GM12878 (cell line): ENCODE data around the gene CSMD2. TPM values are rescaled to one million over a fixed set of nuclear protein-coding genes. Genes with fewer than 3 reads are reported as not detected.

ENCODE experiments used
- ATAC-seq: fragments of 200-7000 bp; cut with Tn5 transposase; 3 replicates; pipeline ENCODE4 v1.9.1; 2020; ENCODE audit warnings: mild to moderate bottlenecking, moderate library complexity
- BruUV-seq: library from RNA; stranded (reverse); fragments of 400-500 nt; replicated peaks from 2 replicates; lab custom pipeline; 2021; lab: Mats Ljungman, UMichigan
- CTCF ChIA-PET: fragments of 300-600 bp; sonication (Branson Sonifier 250); formaldehyde crosslinking; extraction: SDS; loops from one replicate; lab custom pipeline; 2021; ENCODE audit warnings: inconsistent platforms; lab: Yijun Ruan, JAX
- POLR2A ChIA-PET: fragments of 350-600 bp; formaldehyde crosslinking; extraction: SDS; loops from one replicate; lab custom pipeline; 2021; ENCODE audit warnings: inconsistent platforms; lab: Charles Lee
- RAD21 ChIA-PET: fragments of 300-600 bp; sonication (Branson Sonifier 250); formaldehyde crosslinking; loops from one replicate; lab custom pipeline; 2023; ENCODE audit warnings: antibody characterized with exemption; ENCODE audit not compliant: unreplicated experiment; lab: Charles Lee
- SMC1A ChIA-PET: fragments of 300-600 bp; sonication (Branson Sonifier 250); formaldehyde crosslinking; loops from one replicate; lab custom pipeline; 2023; ENCODE audit not compliant: unreplicated experiment, uncharacterized antibody; lab: Charles Lee
- DNase-seq: peaks from one replicate; pipeline ENCODE4 v3.0.0-alpha.2; 2011; ENCODE audit warnings: low read depth, low spot score
- FAIRE-seq: peaks from 3 replicates; lab custom pipeline; 2011; peaks lifted over from hg19 to GRCh38; lab: Jason Lieb, UNC
- H2AFZ ChIP-seq: 2 replicates; pipeline ENCODE4 v1.6.0; 2011; ENCODE audit warnings: low read depth, low read length, control low read depth; ENCODE audit not compliant: control insufficient read depth
- H3K27ac ChIP-seq: 2 replicates; pipeline ENCODE4 v1.5.1; 2011; ENCODE audit warnings: control low read depth; ENCODE audit not compliant: control insufficient read depth, insufficient read depth
- H3K27me3 ChIP-seq, 2 experiments: replicated peaks in 1 of 2; 2 replicates each; pipeline versions ENCODE4 v1.6.0 to v1.6.1; 2011; ENCODE audit warnings: low read length in 1 of 2; ENCODE audit not compliant: control insufficient read depth in 2 of 2, insufficient read depth in 2 of 2
- H3K36me3 ChIP-seq, 2 experiments: 2 replicates each; pipeline ENCODE4 v1.5.1; 2011; ENCODE audit warnings: low read length in 1 of 2; ENCODE audit not compliant: control insufficient read depth in 2 of 2, insufficient read depth in 2 of 2
- H3K4me1 ChIP-seq: 2 replicates; pipeline ENCODE4 v1.6.1; 2011; ENCODE audit warnings: mild to moderate bottlenecking, low read length, moderate library complexity, mixed read lengths; ENCODE audit not compliant: control insufficient read depth, insufficient read depth
- H3K4me2 ChIP-seq: 2 replicates; pipeline ENCODE4 v1.6.0; 2011; ENCODE audit warnings: control low read depth; ENCODE audit not compliant: control insufficient read depth, insufficient read depth
- H3K4me3 ChIP-seq: fragments of 200-600 bp; sonication (generic); 2 replicates; pipeline ENCODE4 v1.5.1; 2016
- H3K79me2 ChIP-seq: 2 replicates; pipeline ENCODE4 v1.6.0; 2011; ENCODE audit warnings: low read length; ENCODE audit not compliant: control insufficient read depth, insufficient read depth
- H3K9ac ChIP-seq: 2 replicates; pipeline ENCODE4 v1.8.0; 2011; ENCODE audit warnings: low read length, control low read depth, mixed read lengths; ENCODE audit not compliant: control insufficient read depth, insufficient read depth
- H3K9me3 ChIP-seq: replicated peaks from 3 replicates; pipeline ENCODE4 v1.5.1; 2011; ENCODE audit warnings: mild to moderate bottlenecking, low read length; ENCODE audit not compliant: control insufficient read depth, insufficient read depth
- H4K20me1 ChIP-seq: 2 replicates; pipeline ENCODE4 v1.6.0; 2011; ENCODE audit not compliant: control insufficient read depth, insufficient read depth
- CBX3 ChIP-seq: fragments of 200-600 bp; sonication (generic); IDR thresholded peaks from 2 replicates; pipeline ENCODE4 v1.6.1; 2016; ENCODE audit warnings: low read depth, borderline replicate concordance
- EP300 ChIP-seq, 2 experiments: fragments of 150-350 bp in 1 of 2; IDR thresholded peaks; 2 replicates each; pipeline ENCODE4 v1.6.1; 2011 to 2012; ENCODE audit warnings: low read depth in 2 of 2, low read length in 2 of 2, borderline replicate concordance in 1 of 2, improper control_type of control experiment in 1 of 2, inconsistent platforms in 1 of 2; ENCODE audit not compliant: control insufficient read depth in 1 of 2
- FOS ChIP-seq: IDR thresholded peaks from 3 replicates; pipeline ENCODE4 v1.6.1; 2011; ENCODE audit warnings: borderline replicate concordance; ENCODE audit not compliant: insufficient read length; ENCODE audit errors: extremely low read depth
- KAT2A ChIP-seq: conservative IDR thresholded peaks from 2 replicates; pipeline ENCODE4 v1.6.1; 2011; ENCODE audit warnings: low read depth, low read length; ENCODE audit not compliant: control insufficient read depth
- MEF2A ChIP-seq: IDR thresholded peaks from 2 replicates; pipeline ENCODE4 v1.6.1; 2011; ENCODE audit warnings: low read depth, mild to moderate bottlenecking, low read length, moderate library complexity; ENCODE audit not compliant: insufficient read depth
- RCOR1 ChIP-seq: conservative IDR thresholded peaks from 2 replicates; pipeline ENCODE4 v1.6.1; 2012; ENCODE audit warnings: low read depth, low read length, improper control_type of control experiment
- SRF ChIP-seq, 2 experiments: IDR thresholded peaks; 2 replicates each; pipeline ENCODE4 v1.6.1; 2011; ENCODE audit warnings: low read depth in 2 of 2, low read length in 2 of 2, mild to moderate bottlenecking in 1 of 2, moderate library complexity in 1 of 2
- SUPT20H ChIP-seq: IDR thresholded peaks from 2 replicates; pipeline ENCODE4 v1.6.1; 2011; ENCODE audit warnings: low read depth, mild to moderate bottlenecking, low read length, moderate library complexity, borderline replicate concordance; ENCODE audit not compliant: control insufficient read depth
- ZZZ3 ChIP-seq: IDR thresholded peaks from 2 replicates; pipeline ENCODE4 v1.6.1; 2011; ENCODE audit warnings: low read depth; ENCODE audit not compliant: control insufficient read depth, insufficient read length
- WGBS: methylation state at CpG from one replicate; pipeline ENCODE4 v1.1.6; 2016; ENCODE audit warnings: low lambda C conversion rate; ENCODE audit not compliant: insufficient replicate concordance, insufficient coverage; ENCODE audit errors: missing lambda C conversion rate; 5-methylcytosine and 5-hydroxymethylcytosine counted together
- in situ Hi-C: fragments of 300-500 bp; cut with MboI; formaldehyde crosslinking; loops from 9 replicates; pipeline ENCODE4 v1.14.3; 2018; ENCODE audit warnings: mixed read lengths
- intact Hi-C: fragments of 100-400 bp; cut with micrococcal nuclease; formaldehyde crosslinking; loops from one replicate; pipeline ENCODE4 v1.14.2; 2022; ENCODE audit not compliant: unreplicated experiment
- polyA plus RNA-seq, 11 experiments: library from polyadenylated mRNA; depleted of rRNA in 4 of 11; unstranded in 6 of 11; stranded (reverse) in 5 of 11; fragments of >200 nt; fragmentation: Nextera tagmentation in 4 of 11; fragmentation: Illumina TruSeq in 1 of 11; extraction: Ambion mirVana in 4 of 11; extraction: Trizol in 1 of 11; gene quantifications; 1 replicate in 1 of 11; 2 replicates in 10 of 11; pipeline versions ENCODE4 v1.2.1 to v1.2.3, GENCODE V29; 2011 to 2016; ENCODE audit warnings: inconsistent platforms in 2 of 11, missing spikeins in 2 of 11, low read depth in 1 of 11
- total RNA-seq, 4 experiments: library from RNA; depleted of rRNA in 3 of 4; stranded (reverse); fragments of >200 nt in 3 of 4; fragmentation: Illumina TruSeq in 1 of 4; extraction: Trizol in 1 of 4; gene quantifications; 2 replicates each; pipeline versions ENCODE4 v1.2.1 to v1.2.3, GENCODE V29; 2013 to 2021
- TF ChIP-seq, protein P1 (sequence below): fragments of 450-650 bp; IDR thresholded peaks from 2 replicates; pipeline ENCODE4 v1.6.1; 2017; ENCODE audit warnings: antibody characterized with exemption, mild to moderate bottlenecking, moderate library complexity
- TF ChIP-seq, protein P2 (sequence below): fragments of 450-650 bp; IDR thresholded peaks from 2 replicates; pipeline ENCODE4 v1.6.1; 2016; ENCODE audit warnings: mild to moderate bottlenecking
- TF ChIP-seq, protein P3 (sequence below): fragments of 450-650 bp; IDR thresholded peaks from 2 replicates; pipeline ENCODE4 v1.6.1; 2018; ENCODE audit warnings: mild to moderate bottlenecking, low read depth, moderate library complexity; ENCODE audit not compliant: partially characterized antibody

Gene CSMD2
- total and polyA plus RNA-seq, 10 of the 15 experiments (the other 5 are each of a cell fraction or from before 2014, with no cell fraction given) = under 0.01 TPM; not detected in 9

DNA sequence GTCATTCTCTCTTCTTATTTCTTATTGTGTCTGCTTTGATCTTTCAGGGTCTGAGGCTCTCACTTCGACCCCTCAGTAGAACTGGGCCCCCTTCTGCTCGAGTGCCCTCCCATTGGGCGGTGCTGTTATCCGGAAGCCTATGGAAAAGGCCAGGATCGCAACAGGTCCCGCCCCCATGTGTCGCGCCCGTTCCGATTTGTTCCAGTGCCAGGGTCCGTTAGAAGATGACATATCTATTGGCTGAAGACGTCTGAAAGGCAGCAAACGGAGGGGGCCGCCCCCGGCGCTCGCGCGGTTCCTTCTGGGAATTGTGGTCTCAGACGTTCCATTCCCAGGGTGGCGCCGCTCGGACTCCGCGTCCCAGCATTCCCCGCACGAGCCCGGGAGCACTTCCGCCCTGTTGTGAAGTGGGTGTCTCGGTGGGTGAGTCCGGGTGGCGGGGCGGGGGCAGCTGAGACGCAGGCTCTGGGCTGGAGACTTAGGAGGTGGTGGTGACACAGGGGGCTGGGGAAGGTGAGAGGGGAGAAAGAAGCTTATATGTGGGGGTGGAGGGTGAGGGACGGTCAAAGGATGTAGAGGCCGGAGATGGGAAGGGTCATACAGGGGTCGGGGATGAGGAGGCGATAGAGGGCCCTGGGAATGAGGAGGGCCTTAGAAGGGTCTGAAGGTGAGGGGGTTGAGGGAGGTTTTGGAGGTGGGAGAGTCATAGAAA lies 692.6 kb downstream of the CSMD2 start, which contains the start of gene ZSCAN20:
ZSCAN20 (plus strand) TSS at position 377 of the 712 bp plus-strand sequence. CDS start 6,644 bp downstream, outside the sequence.
- intact Hi-C loops = loop anchor here (1.0 to 5.0 kb wide), 2 partner anchors 140 to 345 kb away; no protein-coding TSS in a partner anchor
- no peak for TF ChIP-seq RCOR1
- TF ChIP-seq EP300 (IDR thresholded peaks at IDR 0.05; ENCODE audit: borderline replicate concordance in 1 of 2, control insufficient read depth in 1 of 2, low read depth in 2 of 2, low read length in 2 of 2) = no peak
- no peak for TF ChIP-seq KAT2A
- TF ChIP-seq, protein P1, sequence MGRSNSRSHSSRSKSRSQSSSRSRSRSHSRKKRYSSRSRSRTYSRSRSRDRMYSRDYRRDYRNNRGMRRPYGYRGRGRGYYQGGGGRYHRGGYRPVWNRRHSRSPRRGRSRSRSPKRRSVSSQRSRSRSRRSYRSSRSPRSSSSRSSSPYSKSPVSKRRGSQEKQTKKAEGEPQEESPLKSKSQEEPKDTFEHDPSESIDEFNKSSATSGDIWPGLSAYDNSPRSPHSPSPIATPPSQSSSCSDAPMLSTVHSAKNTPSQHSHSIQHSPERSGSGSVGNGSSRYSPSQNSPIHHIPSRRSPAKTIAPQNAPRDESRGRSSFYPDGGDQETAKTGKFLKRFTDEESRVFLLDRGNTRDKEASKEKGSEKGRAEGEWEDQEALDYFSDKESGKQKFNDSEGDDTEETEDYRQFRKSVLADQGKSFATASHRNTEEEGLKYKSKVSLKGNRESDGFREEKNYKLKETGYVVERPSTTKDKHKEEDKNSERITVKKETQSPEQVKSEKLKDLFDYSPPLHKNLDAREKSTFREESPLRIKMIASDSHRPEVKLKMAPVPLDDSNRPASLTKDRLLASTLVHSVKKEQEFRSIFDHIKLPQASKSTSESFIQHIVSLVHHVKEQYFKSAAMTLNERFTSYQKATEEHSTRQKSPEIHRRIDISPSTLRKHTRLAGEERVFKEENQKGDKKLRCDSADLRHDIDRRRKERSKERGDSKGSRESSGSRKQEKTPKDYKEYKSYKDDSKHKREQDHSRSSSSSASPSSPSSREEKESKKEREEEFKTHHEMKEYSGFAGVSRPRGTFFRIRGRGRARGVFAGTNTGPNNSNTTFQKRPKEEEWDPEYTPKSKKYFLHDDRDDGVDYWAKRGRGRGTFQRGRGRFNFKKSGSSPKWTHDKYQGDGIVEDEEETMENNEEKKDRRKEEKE = no peak
- TF ChIP-seq, protein P2, sequence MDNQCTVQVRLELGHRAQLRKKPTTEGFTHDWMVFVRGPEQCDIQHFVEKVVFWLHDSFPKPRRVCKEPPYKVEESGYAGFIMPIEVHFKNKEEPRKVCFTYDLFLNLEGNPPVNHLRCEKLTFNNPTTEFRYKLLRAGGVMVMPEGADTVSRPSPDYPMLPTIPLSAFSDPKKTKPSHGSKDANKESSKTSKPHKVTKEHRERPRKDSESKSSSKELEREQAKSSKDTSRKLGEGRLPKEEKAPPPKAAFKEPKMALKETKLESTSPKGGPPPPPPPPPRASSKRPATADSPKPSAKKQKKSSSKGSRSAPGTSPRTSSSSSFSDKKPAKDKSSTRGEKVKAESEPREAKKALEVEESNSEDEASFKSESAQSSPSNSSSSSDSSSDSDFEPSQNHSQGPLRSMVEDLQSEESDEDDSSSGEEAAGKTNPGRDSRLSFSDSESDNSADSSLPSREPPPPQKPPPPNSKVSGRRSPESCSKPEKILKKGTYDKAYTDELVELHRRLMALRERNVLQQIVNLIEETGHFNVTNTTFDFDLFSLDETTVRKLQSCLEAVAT = peak; percentile 35; the same call in 1 of the 2 replicates
- TF ChIP-seq FOS = peak; percentile 80
- 0 out of 2 replicates have a peak, but pooled peaks have one; percentile 24 for TF ChIP-seq MEF2A
- TF ChIP-seq, protein P3, sequence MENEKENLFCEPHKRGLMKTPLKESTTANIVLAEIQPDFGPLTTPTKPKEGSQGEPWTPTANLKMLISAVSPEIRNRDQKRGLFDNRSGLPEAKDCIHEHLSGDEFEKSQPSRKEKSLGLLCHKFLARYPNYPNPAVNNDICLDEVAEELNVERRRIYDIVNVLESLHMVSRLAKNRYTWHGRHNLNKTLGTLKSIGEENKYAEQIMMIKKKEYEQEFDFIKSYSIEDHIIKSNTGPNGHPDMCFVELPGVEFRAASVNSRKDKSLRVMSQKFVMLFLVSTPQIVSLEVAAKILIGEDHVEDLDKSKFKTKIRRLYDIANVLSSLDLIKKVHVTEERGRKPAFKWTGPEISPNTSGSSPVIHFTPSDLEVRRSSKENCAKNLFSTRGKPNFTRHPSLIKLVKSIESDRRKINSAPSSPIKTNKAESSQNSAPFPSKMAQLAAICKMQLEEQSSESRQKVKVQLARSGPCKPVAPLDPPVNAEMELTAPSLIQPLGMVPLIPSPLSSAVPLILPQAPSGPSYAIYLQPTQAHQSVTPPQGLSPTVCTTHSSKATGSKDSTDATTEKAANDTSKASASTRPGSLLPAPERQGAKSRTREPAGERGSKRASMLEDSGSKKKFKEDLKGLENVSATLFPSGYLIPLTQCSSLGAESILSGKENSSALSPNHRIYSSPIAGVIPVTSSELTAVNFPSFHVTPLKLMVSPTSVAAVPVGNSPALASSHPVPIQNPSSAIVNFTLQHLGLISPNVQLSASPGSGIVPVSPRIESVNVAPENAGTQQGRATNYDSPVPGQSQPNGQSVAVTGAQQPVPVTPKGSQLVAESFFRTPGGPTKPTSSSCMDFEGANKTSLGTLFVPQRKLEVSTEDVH = no peak
- 0 out of 4 replicates have a peak, but pooled peaks of 1 of the 2 experiments have one; percentile 44 for TF ChIP-seq SRF (IDR thresholded peaks at IDR 0.05; ENCODE audit: low read depth in 2 of 2, low read length in 2 of 2)
- TF ChIP-seq ZZZ3 = no peak
- TF ChIP-seq CBX3 = no peak
- TF ChIP-seq SUPT20H = no peak

More for the DNA sequence above, 692.6 kb downstream of the CSMD2 start, which contains the start of gene ZSCAN20:
- FAIRE-seq = peak; percentile 71
- H3K9ac ChIP-seq = peak within 1 kb of the TSS; percentile 76
- ChIA-PET RAD21 (interaction anchor here (0.7 to 6.3 kb wide), 14 partner anchors 9 to 359 kb away, joined by 3 to 103 read pairs (median 6); no protein-coding TSS in a partner anchor), SMC1A (interaction anchor here (0.5 to 8.8 kb wide), 19 partner anchors 9 to 850 kb away, joined by 3 to 149 read pairs (median 9); no protein-coding TSS in a partner anchor), POLR2A (interaction anchor here (1.2 to 2.2 kb wide), 4 partner anchors 11 to 177 kb away, joined by 5 to 10 read pairs (median 8); no protein-coding TSS in a partner anchor), CTCF (interaction anchor here (0.6 to 9.8 kb wide), 26 partner anchors 9 to 385 kb away, joined by 3 to 239 read pairs (median 6); partner anchors contain the start of gene PHC2)
- peak; percentile 96 for ATAC-seq
- in situ Hi-C loops = no loop called here
- H3K36me3 ChIP-seq = no peaks in the 10 kb centered on the region
- H3K4me1 ChIP-seq = peaks cover 7% of the 10 kb centered on the region
- peak within 1 kb of the TSS; percentile 95 for H2AFZ ChIP-seq
- no peaks in the 10 kb centered on the region for H4K20me1 ChIP-seq
- under 1% methylated on average over 33 of the region's 38 CpGs for WGBS
- H3K27ac ChIP-seq = peak within 1 kb of the TSS; percentile 55
- H3K4me3 ChIP-seq = peak within 1 kb of the TSS; percentile 74
- no peaks in the 10 kb centered on the region for H3K9me3 ChIP-seq
- peaks cover 8% of the 10 kb centered on the region for H3K79me2 ChIP-seq
- H3K4me2 ChIP-seq = peak within 1 kb of the TSS; percentile 88
- DNase-seq = peak; percentile 89
- BruUV-seq = no TSS peak
- no peaks in the 10 kb centered on the region for H3K27me3 ChIP-seq
